HepG2 (cell line): Measurements from ENCODE around the gene FAM111A. TPM values are rescaled to one million over a fixed set of nuclear protein-coding genes. Genes with fewer than 3 reads are reported as not detected.
A peak's percentile ranks its signal among the peaks of the same experiment; 100 is the strongest.

Experiments
- HNRNPH1 ChIP-seq: fragments of 200-400 bp; formaldehyde crosslinking; optimal IDR thresholded peaks from 2 replicates; pipeline ENCODE3; 2017; ENCODE audit warnings: mild to moderate bottlenecking, low read depth, low read length
- PATZ1 ChIP-seq: sonication (generic); formaldehyde crosslinking; IDR thresholded peaks from 2 replicates; pipeline ENCODE4 v1.4.0; 2020; ENCODE audit warnings: missing genetic modification reagents
- SIX1 ChIP-seq: sonication (generic); formaldehyde crosslinking; IDR thresholded peaks from 2 replicates; pipeline ENCODE4 v1.4.0; 2020; ENCODE audit warnings: missing genetic modification reagents, borderline replicate concordance
- STAT5B ChIP-seq: sonication (generic); formaldehyde crosslinking; IDR thresholded peaks from 2 replicates; pipeline ENCODE4 v1.4.0; 2020; ENCODE audit warnings: missing genetic modification reagents
- TFDP1 ChIP-seq: IDR thresholded peaks from 2 replicates; pipeline ENCODE4 v1.6.1; 2016; ENCODE audit warnings: missing compliant biosample characterization, missing genetic modification reagents, borderline replicate concordance
- U2AF2 ChIP-seq: fragments of 200-400 bp; formaldehyde crosslinking; IDR thresholded peaks from 2 replicates; pipeline ENCODE4 v1.6.1; 2017; ENCODE audit warnings: low read depth, mild to moderate bottlenecking, low read length
- ZBTB20 ChIP-seq: sonication (generic); formaldehyde crosslinking; IDR thresholded peaks from 2 replicates; pipeline ENCODE4 v1.8.1; 2023; ENCODE audit warnings: missing genetic modification reagents, low read depth, mild to moderate bottlenecking, borderline replicate concordance
- ZBTB7B ChIP-seq: sonication (generic); formaldehyde crosslinking; IDR thresholded peaks from 2 replicates; pipeline ENCODE4 v1.4.0; 2020; ENCODE audit warnings: missing genetic modification reagents
- ZNF263 ChIP-seq: sonication (generic); formaldehyde crosslinking; IDR thresholded peaks from 2 replicates; pipeline ENCODE4 v1.4.0; 2020; ENCODE audit warnings: missing genetic modification reagents
- ZNF749 ChIP-seq: sonication (generic); formaldehyde crosslinking; IDR thresholded peaks from 2 replicates; pipeline ENCODE4 v1.8.0; 2022; ENCODE audit warnings: mild to moderate bottlenecking, missing genetic modification reagents, moderate library complexity, borderline replicate concordance
- ZNF878 ChIP-seq: sonication (generic); formaldehyde crosslinking; IDR thresholded peaks from 2 replicates; pipeline ENCODE4 v1.8.1; 2023; ENCODE audit warnings: mild to moderate bottlenecking, missing genetic modification reagents, moderate library complexity
- polyA plus RNA-seq, 8 experiments: library from polyadenylated mRNA; depleted of rRNA in 3 of 8; stranded (reverse) in 7 of 8; unstranded in 1 of 8; fragments of >200 nt; fragmentation: Illumina TruSeq in 4 of 8; extraction: Trizol in 4 of 8; gene quantifications; 2 replicates each; pipeline versions ENCODE4 v1.2.1 to v1.2.3, GENCODE V29; 2011 to 2016; ENCODE audit warnings: low read depth in 4 of 8, missing spikeins in 1 of 8, mixed read lengths in 1 of 8; ENCODE audit not compliant: insufficient read depth in 1 of 8
- total RNA-seq, 5 experiments: library from RNA; depleted of rRNA; stranded (reverse); fragments of >200 nt; fragmentation: Illumina TruSeq; extraction: Trizol; gene quantifications; 2 replicates each; pipeline ENCODE4 v1.2.3, GENCODE V29; 2016; ENCODE audit warnings: low read depth in 1 of 5
- TF ChIP-seq, protein P1 (sequence below): IDR thresholded peaks from 2 replicates; pipeline ENCODE4 v1.6.1; 2012; ENCODE audit warnings: low read length, improper control_type of control experiment
- TF ChIP-seq, protein P2 (sequence below): sonication (generic); formaldehyde crosslinking; IDR thresholded peaks from 2 replicates; pipeline ENCODE4 v1.4.0; 2020; ENCODE audit warnings: missing genetic modification reagents

Gene FAM111A
- total and polyA plus RNA-seq, 2 of the 13 experiments (the other 11 are each of a cell fraction or from before 2014, with no cell fraction given) = 3.2 to 13.5 TPM

DNA sequence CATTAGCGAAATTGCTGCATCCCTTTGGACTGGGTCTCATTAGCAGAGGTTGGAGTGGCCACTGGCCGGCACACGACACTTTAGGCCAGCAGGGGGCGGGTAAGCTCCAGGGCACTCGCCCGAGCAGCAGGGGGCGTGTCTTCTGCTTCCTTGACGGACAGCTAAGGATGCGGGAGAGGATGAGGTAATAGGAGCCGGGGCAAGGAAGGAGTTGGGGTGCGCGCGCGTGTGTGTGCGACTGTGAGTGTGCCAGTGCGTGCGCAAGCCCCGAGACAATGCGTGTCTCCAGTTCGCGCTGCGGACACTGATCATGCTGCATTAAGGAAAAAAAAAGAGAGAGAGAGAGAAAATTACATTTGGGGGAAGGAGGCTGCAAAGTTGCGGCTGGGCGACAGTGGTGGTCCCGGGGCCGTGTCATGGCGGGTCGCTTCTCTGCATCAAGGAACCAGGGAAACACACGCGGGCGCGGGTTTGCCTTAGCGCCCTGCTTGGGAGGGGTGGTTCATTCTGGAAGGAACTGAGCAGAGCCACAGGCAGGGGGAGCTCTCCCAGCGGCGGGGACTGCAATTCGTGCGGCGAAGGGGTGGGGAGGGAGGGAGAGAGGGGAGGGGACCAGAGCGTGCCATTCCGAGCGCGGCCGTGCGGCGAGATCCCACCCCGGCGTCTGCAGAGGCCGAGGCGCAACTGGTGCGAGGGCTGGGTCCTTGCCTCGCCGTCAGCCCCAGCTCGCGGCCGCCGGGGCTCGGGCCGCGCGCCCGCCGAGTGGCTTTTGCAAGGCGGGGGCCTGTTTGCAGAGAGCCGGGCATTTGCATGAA is 29.1 kb downstream of the FAM111A start, which contains the start of gene DTX4 (continued):
- peak; percentile 87 for TF ChIP-seq TFDP1 (CRISPR knock-in tag)
- TF ChIP-seq U2AF2 = no peak
- TF ChIP-seq STAT5B (CRISPR knock-in tag) = no peak
- TF ChIP-seq HNRNPH1 = no peak
- peak; percentile 54; the same call in 1 of the 2 replicates for TF ChIP-seq ZBTB7B
- TF ChIP-seq ZBTB20 = no peak
- TF ChIP-seq, protein P1, sequence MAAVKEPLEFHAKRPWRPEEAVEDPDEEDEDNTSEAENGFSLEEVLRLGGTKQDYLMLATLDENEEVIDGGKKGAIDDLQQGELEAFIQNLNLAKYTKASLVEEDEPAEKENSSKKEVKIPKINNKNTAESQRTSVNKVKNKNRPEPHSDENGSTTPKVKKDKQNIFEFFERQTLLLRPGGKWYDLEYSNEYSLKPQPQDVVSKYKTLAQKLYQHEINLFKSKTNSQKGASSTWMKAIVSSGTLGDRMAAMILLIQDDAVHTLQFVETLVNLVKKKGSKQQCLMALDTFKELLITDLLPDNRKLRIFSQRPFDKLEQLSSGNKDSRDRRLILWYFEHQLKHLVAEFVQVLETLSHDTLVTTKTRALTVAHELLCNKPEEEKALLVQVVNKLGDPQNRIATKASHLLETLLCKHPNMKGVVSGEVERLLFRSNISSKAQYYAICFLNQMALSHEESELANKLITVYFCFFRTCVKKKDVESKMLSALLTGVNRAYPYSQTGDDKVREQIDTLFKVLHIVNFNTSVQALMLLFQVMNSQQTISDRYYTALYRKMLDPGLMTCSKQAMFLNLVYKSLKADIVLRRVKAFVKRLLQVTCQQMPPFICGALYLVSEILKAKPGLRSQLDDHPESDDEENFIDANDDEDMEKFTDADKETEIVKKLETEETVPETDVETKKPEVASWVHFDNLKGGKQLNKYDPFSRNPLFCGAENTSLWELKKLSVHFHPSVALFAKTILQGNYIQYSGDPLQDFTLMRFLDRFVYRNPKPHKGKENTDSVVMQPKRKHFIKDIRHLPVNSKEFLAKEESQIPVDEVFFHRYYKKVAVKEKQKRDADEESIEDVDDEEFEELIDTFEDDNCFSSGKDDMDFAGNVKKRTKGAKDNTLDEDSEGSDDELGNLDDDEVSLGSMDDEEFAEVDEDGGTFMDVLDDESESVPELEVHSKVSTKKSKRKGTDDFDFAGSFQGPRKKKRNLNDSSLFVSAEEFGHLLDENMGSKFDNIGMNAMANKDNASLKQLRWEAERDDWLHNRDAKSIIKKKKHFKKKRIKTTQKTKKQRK = no peak
- TF ChIP-seq PATZ1 (CRISPR knock-in tag) = peak; percentile 67
- TF ChIP-seq SIX1 (CRISPR knock-in tag) = no peak
- TF ChIP-seq, protein P2, sequence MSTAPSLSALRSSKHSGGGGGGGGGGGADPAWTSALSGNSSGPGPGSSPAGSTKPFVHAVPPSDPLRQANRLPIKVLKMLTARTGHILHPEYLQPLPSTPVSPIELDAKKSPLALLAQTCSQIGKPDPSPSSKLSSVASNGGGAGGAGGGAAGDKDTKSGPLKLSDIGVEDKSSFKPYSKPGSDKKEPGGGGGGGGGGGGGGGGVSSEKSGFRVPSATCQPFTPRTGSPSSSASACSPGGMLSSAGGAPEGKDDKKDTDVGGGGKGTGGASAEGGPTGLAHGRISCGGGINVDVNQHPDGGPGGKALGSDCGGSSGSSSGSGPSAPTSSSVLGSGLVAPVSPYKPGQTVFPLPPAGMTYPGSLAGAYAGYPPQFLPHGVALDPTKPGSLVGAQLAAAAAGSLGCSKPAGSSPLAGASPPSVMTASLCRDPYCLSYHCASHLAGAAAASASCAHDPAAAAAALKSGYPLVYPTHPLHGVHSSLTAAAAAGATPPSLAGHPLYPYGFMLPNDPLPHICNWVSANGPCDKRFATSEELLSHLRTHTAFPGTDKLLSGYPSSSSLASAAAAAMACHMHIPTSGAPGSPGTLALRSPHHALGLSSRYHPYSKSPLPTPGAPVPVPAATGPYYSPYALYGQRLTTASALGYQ (CRISPR knock-in tag) = no peak
- no peak for TF ChIP-seq ZNF878 (CRISPR knock-in tag)
- TF ChIP-seq ZNF749 = no peak
- TF ChIP-seq ZNF263 (CRISPR knock-in tag) = peak; percentile 13; the same call in 1 of the 2 replicates
